Panc1 (cell line): ENCODE data around the gene GALNT13. TPM values are rescaled to one million over a fixed set of nuclear protein-coding genes. Genes with fewer than 3 reads are reported as not detected.

Source experiments
- ATAC-seq: fragments of 200-7000 bp; cut with Tn5 transposase; 2 replicates; pipeline ENCODE4 v1.9.1; 2020; ENCODE audit warnings: mild to moderate bottlenecking, moderate library complexity
- Bru-seq: library from RNA; stranded (reverse); fragments of 400-500 nt; gene quantifications from one replicate; lab custom pipeline; 2021; lab: Mats Ljungman, UMichigan
- BruChase-seq, 2 experiments: library from RNA; stranded (reverse); fragments of 400-500 nt; gene quantifications; one replicate each; lab custom pipeline; 2021; lab: Mats Ljungman, UMichigan
- BruUV-seq: library from RNA; stranded (reverse); fragments of 400-500 nt; replicated peaks from 2 replicates; lab custom pipeline; 2021; lab: Mats Ljungman, UMichigan
- CTCF ChIA-PET: fragments of 300-600 bp; sonication (Branson Sonifier 250); formaldehyde crosslinking; loops from one replicate; lab custom pipeline; 2022; ENCODE audit warnings: antibody characterized with exemption; lab: Charles Lee
- POLR2A ChIA-PET: fragments of 300-600 bp; sonication (Branson Sonifier 250); formaldehyde crosslinking; loops from one replicate; lab custom pipeline; 2022; ENCODE audit warnings: antibody characterized with exemption; lab: Charles Lee
- DNase-seq: peaks from one replicate; pipeline ENCODE4 v3.0.0-alpha.2; 2010; ENCODE audit warnings: low read depth, low spot score
- H3K27ac ChIP-seq: 2 replicates; pipeline ENCODE4 v1.5.1; 2011; ENCODE audit warnings: mild to moderate bottlenecking, low read length, inconsistent platforms
- H3K27me3 ChIP-seq: fragments of 200-500 bp; sonication (Bioruptor generic); 2 replicates; pipeline ENCODE4 v1.6.0; 2014; ENCODE audit warnings: low read length, inconsistent platforms; ENCODE audit not compliant: control insufficient read depth, insufficient read depth
- H3K36me3 ChIP-seq: fragments of 200-500 bp; sonication (Bioruptor generic); 2 replicates; pipeline ENCODE4 v1.5.1; 2014; ENCODE audit warnings: inconsistent platforms, mild to moderate bottlenecking, low read length, moderate library complexity; ENCODE audit not compliant: control insufficient read depth, insufficient read depth
- H3K4me1 ChIP-seq: 2 replicates; pipeline ENCODE4 v1.5.1; 2011; ENCODE audit warnings: inconsistent platforms, mild to moderate bottlenecking, low read length, moderate library complexity; ENCODE audit not compliant: control insufficient read depth, insufficient read depth
- H3K4me3 ChIP-seq, 2 experiments: 2 replicates each; pipeline ENCODE4 v1.5.1; 2011 to 2012; ENCODE audit warnings: low read depth in 2 of 2, low read length in 2 of 2, mild to moderate bottlenecking in 2 of 2, inconsistent platforms in 1 of 2, moderate library complexity in 1 of 2
- H3K9me3 ChIP-seq: fragments of 200-500 bp; sonication (Bioruptor generic); 2 replicates; pipeline ENCODE4 v1.5.1; 2014; ENCODE audit warnings: low read depth, mild to moderate bottlenecking, inconsistent platforms, low read length, moderate library complexity; ENCODE audit not compliant: control insufficient read depth, insufficient read depth
- POLR2AphosphoS5 ChIP-seq: IDR thresholded peaks from 2 replicates; pipeline ENCODE4 v1.6.1; 2012; ENCODE audit warnings: mild to moderate bottlenecking, low read depth, low read length, moderate library complexity
- SIN3A ChIP-seq: IDR thresholded peaks from 2 replicates; pipeline ENCODE4 v1.6.1; 2012; ENCODE audit warnings: low read depth, mild to moderate bottlenecking, low read length, moderate library complexity, borderline replicate concordance; ENCODE audit not compliant: insufficient read depth
- TCF7L2 ChIP-seq: IDR thresholded peaks from 2 replicates; pipeline ENCODE4 v1.6.1; 2011; ENCODE audit warnings: mild to moderate bottlenecking, low read depth, low read length, inconsistent platforms
- in situ Hi-C: cut with HindIII; loops from 2 replicates; pipeline ENCODE4 v1.10.0; 2016; ENCODE audit warnings: low sequenced_read_pairs, low pct_unique_long_range_greater_than_20kb
- intact Hi-C: fragments of 100-400 bp; cut with micrococcal nuclease; formaldehyde crosslinking; loops from one replicate; pipeline ENCODE4 v1.10.0; 2022; ENCODE audit not compliant: unreplicated experiment
- long read RNA-seq: library from polyadenylated mRNA; unstranded; transcript quantifications from one replicate; pipeline ENCODE4 v2.0.0, GENCODE V29; 2021; ENCODE audit not compliant: unreplicated experiment
- polyA plus RNA-seq: library from polyadenylated mRNA; unstranded; fragments of >200 nt; gene quantifications from one replicate; pipeline ENCODE4 v1.2.1, GENCODE V29; 2012; ENCODE audit warnings: missing spikeins; ENCODE audit not compliant: insufficient read length
- total RNA-seq: library from RNA; stranded (reverse); gene quantifications from one replicate; pipeline ENCODE4 v1.2.1, GENCODE V29; 2021; ENCODE audit not compliant: unreplicated experiment
- TF ChIP-seq, protein P1 (sequence below), 2 experiments: IDR thresholded peaks; 2 replicates each; pipeline ENCODE4 v1.6.1; 2011 to 2012; ENCODE audit warnings: low read depth in 2 of 2, control low read depth in 1 of 2, low read length in 1 of 2, mild to moderate bottlenecking in 1 of 2, moderate library complexity in 1 of 2; ENCODE audit not compliant: insufficient read depth in 1 of 2
- TF ChIP-seq, protein P2 (sequence below): fragments of 450-650 bp; IDR thresholded peaks from 2 replicates; pipeline ENCODE4 v1.5.1; 2017; ENCODE audit warnings: mild to moderate bottlenecking

Gene GALNT13
- not detected for total RNA-seq
- not detected for polyA plus RNA-seq
- Bru-seq, nascent RNA, result percentile 1 among the genes with signal in this experiment
- percentile 0 among the genes with signal in this experiment for BruChase-seq, experiment 1, labeled RNA remaining after a 2-hour chase
- percentile 0 among the genes with signal in this experiment for BruChase-seq, experiment 2, labeled RNA remaining after a 6-hour chase
- long read RNA-seq, result 0 reads

DNA sequence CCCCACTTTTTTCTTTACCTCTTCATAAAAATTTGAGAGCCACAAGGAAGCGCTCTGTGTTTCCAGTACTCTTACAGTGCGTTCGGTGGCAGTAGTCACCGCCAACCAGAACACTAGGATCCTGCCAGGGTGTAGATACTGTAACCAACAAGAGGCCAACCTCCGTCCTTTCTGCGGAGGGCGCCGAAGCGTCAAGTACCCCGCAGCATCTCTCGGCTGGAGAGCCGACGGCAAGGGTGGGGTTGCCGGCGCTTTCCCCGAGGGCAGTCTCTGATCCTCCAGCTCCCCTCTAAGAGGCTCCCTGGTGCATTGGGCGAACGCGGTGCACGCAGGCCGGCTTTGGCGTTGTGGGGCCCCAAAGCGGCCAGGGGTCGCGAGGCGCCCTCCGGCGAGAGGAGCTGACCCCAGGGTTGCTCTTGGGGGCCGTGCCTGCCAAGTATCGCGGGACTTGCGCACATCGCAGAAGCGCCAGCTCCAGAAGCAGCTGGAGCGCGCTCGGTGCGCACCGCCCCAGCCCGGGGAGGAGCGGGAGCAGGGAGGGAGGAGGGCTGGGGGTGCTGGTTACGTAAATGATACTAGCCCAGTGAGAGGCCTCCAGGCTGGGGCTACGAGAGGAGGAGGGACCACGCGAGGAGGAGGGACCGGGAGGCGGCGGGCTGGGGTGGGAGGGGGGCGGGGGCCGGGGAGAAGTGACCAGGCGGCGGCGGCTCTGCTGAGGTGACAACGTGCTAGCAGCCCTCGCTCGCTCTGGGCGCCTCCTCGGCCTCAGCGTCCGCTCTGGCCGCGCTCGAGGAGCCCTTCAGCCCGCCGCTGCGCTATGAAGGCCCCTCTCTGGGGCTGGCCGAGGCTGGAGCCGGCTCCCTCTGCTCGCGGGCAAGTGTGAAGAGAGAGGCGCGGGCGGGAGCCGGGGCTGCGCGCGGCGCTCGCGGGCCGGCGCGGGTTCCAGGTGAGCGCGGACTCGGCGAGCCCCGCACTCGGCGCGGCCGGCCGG is at the start of gene GALNT13:
Gene GALNT13, plus strand, starts transcription at position 692 of the 991 bp plus-strand sequence.
- H3K27ac ChIP-seq, result no peak within 1 kb of the TSS
- H3K9me3 ChIP-seq, result no peaks in the 10 kb centered on the region
- in situ Hi-C loops (no loop called here), intact Hi-C loops (no loop called here)
- TF ChIP-seq, protein P1, sequence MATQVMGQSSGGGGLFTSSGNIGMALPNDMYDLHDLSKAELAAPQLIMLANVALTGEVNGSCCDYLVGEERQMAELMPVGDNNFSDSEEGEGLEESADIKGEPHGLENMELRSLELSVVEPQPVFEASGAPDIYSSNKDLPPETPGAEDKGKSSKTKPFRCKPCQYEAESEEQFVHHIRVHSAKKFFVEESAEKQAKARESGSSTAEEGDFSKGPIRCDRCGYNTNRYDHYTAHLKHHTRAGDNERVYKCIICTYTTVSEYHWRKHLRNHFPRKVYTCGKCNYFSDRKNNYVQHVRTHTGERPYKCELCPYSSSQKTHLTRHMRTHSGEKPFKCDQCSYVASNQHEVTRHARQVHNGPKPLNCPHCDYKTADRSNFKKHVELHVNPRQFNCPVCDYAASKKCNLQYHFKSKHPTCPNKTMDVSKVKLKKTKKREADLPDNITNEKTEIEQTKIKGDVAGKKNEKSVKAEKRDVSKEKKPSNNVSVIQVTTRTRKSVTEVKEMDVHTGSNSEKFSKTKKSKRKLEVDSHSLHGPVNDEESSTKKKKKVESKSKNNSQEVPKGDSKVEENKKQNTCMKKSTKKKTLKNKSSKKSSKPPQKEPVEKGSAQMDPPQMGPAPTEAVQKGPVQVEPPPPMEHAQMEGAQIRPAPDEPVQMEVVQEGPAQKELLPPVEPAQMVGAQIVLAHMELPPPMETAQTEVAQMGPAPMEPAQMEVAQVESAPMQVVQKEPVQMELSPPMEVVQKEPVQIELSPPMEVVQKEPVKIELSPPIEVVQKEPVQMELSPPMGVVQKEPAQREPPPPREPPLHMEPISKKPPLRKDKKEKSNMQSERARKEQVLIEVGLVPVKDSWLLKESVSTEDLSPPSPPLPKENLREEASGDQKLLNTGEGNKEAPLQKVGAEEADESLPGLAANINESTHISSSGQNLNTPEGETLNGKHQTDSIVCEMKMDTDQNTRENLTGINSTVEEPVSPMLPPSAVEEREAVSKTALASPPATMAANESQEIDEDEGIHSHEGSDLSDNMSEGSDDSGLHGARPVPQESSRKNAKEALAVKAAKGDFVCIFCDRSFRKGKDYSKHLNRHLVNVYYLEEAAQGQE (IDR thresholded peaks at IDR 0.05; ENCODE audit: insufficient read depth in 1 of 2, low read depth in 2 of 2, low read length in 1 of 2), result no peak
- TF ChIP-seq TCF7L2 (no peak), POLR2AphosphoS5 (no peak), SIN3A (no peak)
- TF ChIP-seq, protein P2, sequence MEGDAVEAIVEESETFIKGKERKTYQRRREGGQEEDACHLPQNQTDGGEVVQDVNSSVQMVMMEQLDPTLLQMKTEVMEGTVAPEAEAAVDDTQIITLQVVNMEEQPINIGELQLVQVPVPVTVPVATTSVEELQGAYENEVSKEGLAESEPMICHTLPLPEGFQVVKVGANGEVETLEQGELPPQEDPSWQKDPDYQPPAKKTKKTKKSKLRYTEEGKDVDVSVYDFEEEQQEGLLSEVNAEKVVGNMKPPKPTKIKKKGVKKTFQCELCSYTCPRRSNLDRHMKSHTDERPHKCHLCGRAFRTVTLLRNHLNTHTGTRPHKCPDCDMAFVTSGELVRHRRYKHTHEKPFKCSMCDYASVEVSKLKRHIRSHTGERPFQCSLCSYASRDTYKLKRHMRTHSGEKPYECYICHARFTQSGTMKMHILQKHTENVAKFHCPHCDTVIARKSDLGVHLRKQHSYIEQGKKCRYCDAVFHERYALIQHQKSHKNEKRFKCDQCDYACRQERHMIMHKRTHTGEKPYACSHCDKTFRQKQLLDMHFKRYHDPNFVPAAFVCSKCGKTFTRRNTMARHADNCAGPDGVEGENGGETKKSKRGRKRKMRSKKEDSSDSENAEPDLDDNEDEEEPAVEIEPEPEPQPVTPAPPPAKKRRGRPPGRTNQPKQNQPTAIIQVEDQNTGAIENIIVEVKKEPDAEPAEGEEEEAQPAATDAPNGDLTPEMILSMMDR, result no peak
- ATAC-seq (no peak), DNase-seq (no peak)
- H3K4me3 ChIP-seq, result no peak within 1 kb of the TSS
- ChIA-PET POLR2A (no interaction called here), CTCF (no interaction called here)
- no TSS peak for BruUV-seq
- H3K4me1 ChIP-seq, result no peaks in the 10 kb centered on the region
- H3K27me3 ChIP-seq, result no peaks in the 10 kb centered on the region
- H3K36me3 ChIP-seq, result no peaks in the 10 kb centered on the region

DNA sequence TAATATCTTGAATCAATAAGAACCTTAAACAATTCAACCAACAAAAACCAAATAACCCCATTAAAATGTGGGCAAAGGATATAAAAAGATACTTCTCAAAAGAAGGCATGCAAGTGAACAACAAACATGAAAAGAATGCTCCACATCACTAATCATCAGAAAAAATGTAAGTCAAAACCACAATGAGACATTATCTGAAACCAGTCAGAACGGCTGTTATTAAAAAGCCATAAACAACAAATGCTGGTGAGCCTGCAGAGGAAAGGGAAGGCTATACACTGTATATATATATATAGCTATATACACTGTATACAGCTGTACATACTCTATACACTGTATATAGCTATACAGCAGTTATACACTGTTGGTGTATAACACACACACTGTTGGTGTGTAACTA is 47.8 kb upstream of the GALNT13 start:
- Histone ChIP-seq H3K36me3 (no peaks in the 10 kb centered on the region), H3K4me1 (no peaks in the 10 kb centered on the region), H3K9me3 (no peaks in the 10 kb centered on the region), H3K27ac (no peak overlapping the region), H3K4me3 (no peak overlapping the region), H3K27me3 (no peaks in the 10 kb centered on the region)
- TF ChIP-seq TCF7L2 (no peak), POLR2AphosphoS5 (no peak), SIN3A (no peak)
- TF ChIP-seq, protein P2, result no peak
- TF ChIP-seq, protein P1 (IDR thresholded peaks at IDR 0.05; ENCODE audit: insufficient read depth in 1 of 2, low read depth in 2 of 2, low read length in 1 of 2), result no peak
- POLR2A ChIA-PET, result no interaction called here
- CTCF ChIA-PET, result no interaction called here
- ATAC-seq (no peak), DNase-seq (no peak)
- in situ Hi-C loops, result no loop called here
- no TSS peak for BruUV-seq
- intact Hi-C loops, result no loop called here
